Cardiac septum (tissue), 1 donor: ENCODE data around the gene FAM204A. TPM values are rescaled to one million over a fixed set of nuclear protein-coding genes. Genes with fewer than 3 reads are reported as not detected.

Experiments used
- DNase-seq: peaks from one replicate; pipeline ENCODE4 v3.0.0-alpha.2; 2020; ENCODE audit warnings: low spot score
- intact Hi-C: fragments of 100-400 bp; cut with DNase I; formaldehyde crosslinking; loops from one replicate; pipeline ENCODE4 v1.14.0; 2022
- long read RNA-seq: library from polyadenylated mRNA; unstranded; transcript quantifications from one replicate; pipeline ENCODE4 v2.0.0, GENCODE V29; 2021
- total RNA-seq: library from RNA; stranded (reverse); fragmentation: NEBNext Ultra II Directional; extraction: Animal tissue kit (Norgen Biotek cat#: 25700); gene quantifications from one replicate; pipeline ENCODE4 v1.2.1, GENCODE V29; 2021
- donor health status: DM: no; HTN: no; CAD: no.

FAM204A gene
- total RNA-seq: 62.7 TPM
- long read RNA-seq, full-length matches to known transcripts: 46 of 61 reads
- long read RNA-seq, partial matches to known transcripts: 5 of 61 reads
- long read RNA-seq, other reads (novel, unspliced or antisense): 10 of 61 reads

DNA sequence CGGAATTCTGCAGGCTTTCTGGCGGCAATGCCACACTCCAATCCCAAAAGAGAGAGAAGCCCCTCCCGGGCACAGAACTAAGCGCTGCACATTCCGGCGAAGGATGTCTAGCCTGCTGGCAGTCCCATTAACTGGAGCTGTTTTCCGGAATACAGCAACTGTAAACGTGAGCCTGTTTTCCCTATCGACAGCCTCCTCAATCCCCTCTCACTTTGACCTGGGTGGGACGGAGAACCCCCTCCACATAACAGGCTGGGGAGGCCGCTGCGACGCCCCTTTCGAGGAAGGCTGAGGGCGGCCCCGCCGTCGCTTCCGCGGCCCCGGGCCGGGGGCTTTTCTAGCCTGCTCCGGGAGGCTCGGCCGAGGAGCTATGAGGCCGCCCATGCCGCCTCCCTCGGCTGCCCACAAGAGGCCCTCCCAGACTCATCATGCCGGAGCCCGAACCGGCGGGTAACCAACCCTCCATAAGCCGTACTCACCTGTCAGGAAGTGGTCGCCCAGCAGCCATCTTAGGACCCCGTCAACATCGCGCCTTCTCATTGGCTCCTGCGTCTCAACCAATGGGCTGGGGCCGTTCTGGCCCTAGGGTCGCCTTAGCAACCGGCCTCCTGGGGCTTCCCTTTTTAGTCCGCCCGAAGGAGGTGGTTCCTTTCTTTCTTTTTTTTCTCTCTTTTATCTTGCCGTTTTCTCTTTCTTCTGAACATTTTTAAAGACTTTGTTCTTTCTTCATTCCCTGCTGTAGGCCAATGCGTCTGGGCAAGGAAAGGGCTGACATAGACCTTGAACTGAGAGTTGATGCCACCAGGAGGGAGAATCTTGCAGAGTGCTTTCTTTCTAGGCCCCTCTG is at the start of gene FAM204A:
TSS of gene FAM204A (minus strand) at position 534 of the 847 bp plus-strand sequence. CDS start 5,909 bp downstream, outside the sequence.
- DNase-seq: peak; percentile 95
- intact Hi-C loops: loop anchor here (10.0 kb wide), 1 partner anchor 413 kb away; the partner anchor contains the start of gene CACUL1

DNA sequence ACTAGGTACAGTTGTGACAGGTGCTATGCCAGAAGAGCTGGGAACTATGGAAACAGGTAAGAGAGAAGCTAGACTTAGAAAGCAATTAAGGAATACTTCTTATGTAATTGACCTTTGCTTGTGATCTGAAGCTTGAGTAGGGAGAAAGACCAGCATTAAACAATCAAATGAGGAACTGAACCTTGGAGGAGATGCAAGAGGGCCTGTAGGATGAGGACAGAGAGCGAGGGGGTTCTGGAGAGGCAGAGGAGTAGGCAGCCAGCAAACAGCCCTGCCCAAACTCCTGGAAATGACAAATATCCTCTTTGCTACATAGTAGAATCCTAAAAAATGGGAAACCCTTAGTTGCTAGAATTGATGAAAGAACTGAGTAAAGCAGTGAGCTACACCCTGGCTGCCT is 41.6 kb upstream of the FAM204A start:
- no peak for DNase-seq
- intact Hi-C loops: no loop called here

DNA sequence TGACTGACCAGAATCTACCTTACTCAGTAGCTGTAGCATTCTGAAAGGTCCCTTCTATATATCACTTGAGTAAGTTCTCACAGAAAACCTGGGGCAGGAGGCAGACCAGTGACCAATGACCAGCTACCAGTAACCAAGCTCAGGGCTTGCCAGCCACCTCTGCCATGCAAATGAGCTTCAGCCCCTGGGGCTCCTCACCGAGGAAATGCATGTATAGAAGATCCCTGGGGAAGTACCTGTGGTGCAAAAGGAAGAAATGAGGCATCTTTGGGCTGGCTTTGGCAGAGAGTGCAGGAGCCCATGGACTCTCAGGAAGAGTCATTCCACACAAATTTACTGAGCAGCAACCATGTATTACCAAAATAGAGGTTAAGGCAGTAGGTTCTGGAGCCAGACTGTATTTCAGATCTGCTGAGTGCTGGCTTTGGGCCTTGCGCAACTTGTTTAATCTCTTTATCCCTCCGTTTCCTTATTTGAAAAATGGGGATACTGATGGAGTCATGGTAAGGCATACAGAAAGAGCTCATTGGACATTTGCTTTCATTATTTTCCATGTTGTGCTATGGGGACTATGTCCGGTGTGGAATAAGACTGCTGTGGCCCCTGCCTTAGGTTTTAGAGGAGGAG is 41.1 kb upstream of the FAM204A start:
- intact Hi-C loops: no loop called here
- no peak for DNase-seq

DNA sequence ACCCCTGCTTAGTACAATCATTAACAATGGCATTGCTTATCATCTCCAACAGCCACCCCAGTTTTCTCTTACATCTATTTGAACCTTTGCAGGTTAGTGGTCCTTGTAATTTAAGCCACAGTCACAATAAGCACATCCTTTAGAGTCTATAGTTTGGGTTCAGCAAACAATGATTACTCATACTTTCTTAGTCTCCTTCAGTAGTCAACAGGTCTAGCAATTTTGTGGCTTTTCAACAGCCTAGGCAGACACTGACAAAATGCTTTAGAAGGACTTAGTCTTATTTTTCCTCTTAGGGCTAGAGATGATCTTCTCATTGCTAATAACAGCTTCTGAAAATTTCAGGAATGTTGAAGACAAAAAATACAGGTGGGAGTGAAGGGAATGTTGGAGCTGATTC is 32.3 kb upstream of the FAM204A start:
- no peak for DNase-seq
- intact Hi-C loops: no loop called here

DNA sequence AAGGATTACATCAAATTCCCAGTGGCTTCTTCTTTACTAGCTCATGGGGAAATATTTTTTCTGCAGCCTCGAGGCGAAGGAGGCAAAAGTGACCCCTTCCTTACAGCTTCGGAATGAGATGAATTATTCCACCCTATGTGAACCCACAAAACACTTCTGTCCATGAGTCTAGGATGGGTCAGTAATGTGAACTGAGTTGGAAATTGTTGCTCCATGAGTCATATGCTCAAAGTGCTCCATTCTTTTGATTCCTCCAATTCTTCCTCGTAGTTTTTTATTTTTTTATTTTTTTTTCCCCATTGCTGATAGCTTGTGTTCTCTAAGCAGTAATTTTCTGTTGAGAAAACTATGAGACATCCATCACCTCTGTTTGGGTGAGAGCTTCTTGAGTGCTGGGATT is 31.7 kb upstream of the FAM204A start:
- intact Hi-C loops: no loop called here
- no peak for DNase-seq

DNA sequence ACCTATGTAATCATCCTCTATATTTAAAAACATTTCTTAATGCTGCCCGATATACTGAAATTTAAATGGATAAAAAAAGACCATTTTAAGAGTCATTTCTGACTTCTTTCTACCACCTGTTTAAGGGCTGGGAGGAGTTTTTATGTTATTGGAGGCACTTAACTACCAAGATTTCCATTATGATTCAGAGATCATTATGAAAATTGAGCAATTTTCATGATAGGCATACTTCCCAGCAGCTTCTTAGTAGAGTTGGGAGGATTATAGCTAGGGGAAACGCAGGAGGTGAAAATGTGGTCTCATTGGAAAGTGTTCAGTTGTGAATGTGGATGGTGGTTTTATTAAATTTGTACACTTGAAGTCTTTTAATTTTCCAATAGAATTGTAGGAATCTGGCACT is 28.4 kb upstream of the FAM204A start:
- intact Hi-C loops: no loop called here
- DNase-seq: no peak

DNA sequence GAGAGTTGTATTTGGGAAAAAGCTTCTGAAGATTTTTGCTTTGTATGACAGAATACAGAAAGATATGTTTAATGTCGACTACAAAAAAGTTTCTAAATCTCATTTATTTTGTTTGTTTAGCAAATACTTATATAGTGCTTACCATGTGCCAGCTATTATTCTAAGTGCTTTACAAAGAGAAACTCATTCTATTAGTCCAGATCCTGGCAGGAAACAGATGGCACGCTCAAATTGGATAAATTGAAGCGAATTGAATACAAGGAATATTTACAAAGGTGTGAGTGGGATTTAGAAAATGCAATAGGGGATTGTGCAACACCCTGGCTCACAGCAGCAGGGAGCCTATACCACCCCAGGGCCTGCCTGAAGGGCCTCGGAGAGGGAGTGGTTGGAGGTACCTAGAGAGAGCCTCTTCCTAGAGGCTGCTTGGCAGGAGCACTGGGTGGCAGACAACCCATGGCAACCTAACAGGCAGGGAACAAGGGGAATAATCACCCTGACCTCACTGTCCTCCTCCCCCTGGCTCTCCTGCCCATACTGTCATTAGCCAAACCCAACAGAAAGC is 27.6 kb upstream of the FAM204A start:
- DNase-seq: no peak
- intact Hi-C loops: no loop called here

DNA sequence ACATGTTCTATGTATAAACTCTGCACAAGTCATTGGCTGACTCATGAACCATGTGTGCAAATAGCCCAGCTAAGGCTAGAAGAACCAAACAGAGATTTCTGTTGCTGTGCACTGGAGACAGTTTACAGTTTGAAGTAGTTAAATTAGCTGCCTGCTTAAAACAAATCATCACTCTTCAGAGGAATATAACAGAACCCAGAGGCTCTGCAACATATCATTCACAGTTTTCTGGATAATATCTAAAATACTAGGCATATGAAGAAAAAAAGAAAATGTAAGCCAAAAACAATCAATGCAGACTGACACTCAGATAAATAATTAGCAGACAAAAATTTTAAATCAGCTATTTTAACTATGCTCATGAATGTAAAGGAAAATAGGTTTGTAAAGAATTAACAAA is 23.6 kb upstream of the FAM204A start:
- intact Hi-C loops: no loop called here
- no peak for DNase-seq

DNA sequence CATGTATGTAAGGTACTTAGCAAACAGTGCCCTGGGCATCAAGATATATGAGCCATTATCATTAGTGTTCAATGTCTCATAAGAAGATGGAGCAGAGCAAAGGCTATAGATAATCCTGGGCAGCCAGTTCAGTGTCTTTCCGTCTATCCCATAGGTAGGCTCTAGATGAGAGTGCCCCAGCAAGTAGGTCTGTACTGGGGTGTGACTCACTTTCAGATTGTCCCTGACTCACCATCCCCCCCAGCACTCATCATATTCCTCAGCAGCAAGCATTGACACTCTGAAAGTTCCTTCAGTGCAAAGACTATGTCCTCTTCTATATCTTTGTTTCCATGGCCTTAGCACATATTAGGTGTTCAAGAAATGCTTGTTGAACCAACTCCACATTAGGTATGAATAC is 20.0 kb upstream of the FAM204A start:
- no peak for DNase-seq
- intact Hi-C loops: no loop called here

DNA sequence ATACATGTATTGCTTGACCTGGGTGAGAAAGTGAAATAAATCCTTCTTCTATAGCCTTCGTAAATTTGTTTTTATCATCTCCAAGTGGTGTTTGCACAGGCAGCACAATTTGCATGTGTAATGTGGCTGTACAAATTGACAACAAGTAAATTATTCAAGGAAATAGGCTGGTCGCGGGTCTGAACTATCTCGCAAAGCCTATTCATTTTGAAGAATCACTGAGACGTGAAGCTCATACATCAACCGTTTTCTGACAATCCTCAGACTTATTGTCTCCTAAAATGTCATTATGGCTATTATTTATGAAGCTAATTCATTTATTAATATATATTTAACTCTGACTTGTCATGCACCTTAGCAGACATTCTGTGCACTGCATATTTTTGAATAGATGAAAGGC is 16.2 kb upstream of the FAM204A start:
- no peak for DNase-seq

DNA sequence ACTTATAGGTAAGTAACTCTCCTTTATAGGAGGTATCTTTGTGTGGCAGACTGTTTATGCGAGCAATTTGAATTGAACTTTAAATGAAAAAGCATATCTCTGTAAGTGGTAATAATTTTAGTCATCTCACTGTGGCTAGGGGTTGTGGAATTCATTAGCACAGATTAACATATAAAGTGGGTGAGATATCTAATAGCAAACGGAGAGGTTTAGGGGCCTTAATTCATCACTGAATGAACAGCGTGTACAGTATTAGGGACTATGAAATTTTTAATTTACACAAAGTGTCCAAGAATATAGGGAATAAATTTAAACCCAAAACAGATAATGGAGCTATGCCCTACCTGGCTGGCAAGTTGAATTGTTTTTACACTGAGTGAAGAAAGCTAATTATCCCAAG is 15.7 kb upstream of the FAM204A start:
- intact Hi-C loops: no loop called here
- no peak for DNase-seq

More for the DNA sequence above, 16.2 kb upstream of the FAM204A start:
- intact Hi-C loops: no loop called here

DNA sequence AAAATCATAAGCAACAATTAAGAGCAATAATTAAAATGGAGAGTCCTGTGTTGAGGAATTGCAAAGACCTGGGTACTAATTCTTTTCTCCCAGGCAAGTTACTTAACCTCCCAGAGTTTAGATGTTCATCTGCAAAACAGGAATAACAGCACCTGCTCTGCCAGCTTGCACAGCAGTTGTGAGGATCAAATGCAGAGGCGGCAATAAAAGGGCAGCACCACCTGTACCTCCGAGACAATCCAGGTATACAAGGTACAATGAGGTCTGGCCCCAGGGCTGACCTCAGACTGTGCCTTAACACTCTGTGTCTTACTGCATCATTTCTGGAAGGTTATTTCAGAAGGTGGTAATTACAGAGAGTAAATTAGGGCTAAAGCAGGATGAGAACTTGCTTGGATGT is 14.5 kb upstream of the FAM204A start:
- intact Hi-C loops: no loop called here
- no peak for DNase-seq

DNA sequence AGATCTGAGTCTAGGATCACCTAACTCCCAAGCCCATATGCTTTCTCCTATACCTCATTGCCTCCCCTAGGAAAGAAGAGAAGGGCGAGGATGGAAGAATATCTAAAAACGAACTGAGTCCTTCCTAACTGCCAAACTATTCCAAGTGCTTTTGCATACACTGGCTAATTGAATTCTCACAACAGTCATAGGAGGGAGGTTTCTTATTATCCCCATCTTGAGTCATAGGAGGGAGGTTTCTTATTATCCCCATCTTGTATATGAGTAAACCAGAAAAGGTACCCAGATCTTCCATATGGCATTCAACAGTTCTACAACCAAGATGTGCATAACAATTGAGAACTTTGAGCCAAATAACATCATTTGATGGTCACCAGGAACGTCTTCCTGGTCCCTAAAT is 13.1 kb upstream of the FAM204A start:
- no peak for DNase-seq
- intact Hi-C loops: no loop called here

DNA sequence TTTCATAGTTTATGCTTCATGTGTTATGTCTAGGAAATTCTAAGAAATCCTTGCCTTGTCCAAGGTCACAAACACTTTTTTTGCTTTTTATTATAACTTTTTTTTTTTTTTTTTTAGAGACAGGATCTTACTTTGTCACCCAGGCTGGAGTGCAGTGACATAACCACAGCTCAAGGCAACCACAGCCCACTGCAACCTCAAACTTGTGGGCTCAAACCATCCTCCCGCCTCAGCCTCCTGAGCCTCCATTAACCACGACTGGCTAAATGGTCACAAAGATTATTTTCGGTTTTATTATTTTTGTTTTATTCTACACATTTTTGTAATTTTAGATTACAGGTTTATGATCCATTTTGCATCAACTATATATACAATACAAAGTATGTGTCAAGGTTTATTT is 7.1 kb upstream of the FAM204A start:
- DNase-seq: no peak
- intact Hi-C loops: loop anchor here (10.0 kb wide), 1 partner anchor 406 kb away; the partner anchor contains the start of gene CACUL1

DNA sequence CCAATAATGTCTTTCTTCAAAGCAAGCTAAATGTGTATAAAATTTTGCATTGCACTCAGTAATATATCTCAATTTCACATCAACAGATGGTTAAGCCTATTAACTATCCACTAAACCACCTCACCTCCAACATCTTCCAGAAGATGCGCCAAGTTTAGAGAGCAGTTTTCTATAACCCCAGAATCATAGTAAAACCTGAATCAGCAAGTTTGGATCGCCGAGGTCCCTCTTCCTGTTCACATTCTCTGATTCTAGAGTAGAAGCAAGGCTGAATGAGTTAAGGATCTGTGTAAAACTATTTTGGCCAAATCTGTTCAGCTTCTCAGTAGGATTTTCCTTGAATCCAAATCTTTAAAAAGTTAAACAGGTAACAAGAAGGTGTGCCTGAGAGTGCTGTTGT is 1.4 kb upstream of the FAM204A start:
- intact Hi-C loops: loop anchor here (10.0 kb wide), 1 partner anchor 411 kb away; the partner anchor contains the start of gene CACUL1

DNA sequence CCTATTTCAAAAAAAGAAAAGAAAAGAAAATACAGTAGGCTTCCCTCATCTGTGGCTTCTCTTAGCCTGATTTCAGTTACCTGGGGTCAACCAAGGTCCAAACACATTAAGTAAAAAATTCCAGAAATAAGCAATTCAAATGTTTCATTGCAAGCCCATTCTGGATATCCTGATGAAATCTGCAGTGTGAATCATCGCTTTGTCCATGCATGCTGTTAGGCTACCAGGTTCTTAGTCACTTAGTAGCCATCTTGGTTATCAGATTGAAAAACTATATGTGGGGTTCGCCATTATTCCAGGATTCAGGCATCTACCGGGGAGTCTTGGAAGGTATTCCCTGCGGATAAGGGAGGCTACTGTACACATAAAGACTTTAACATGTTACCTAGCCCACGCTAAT is 991 bp upstream of the FAM204A start:
- intact Hi-C loops: loop anchor here (10.0 kb wide), 1 partner anchor 412 kb away; the partner anchor contains the start of gene CACUL1
- DNase-seq: no peak

More for the DNA sequence above, 1.4 kb upstream of the FAM204A start:
- DNase-seq: no peak

DNA sequence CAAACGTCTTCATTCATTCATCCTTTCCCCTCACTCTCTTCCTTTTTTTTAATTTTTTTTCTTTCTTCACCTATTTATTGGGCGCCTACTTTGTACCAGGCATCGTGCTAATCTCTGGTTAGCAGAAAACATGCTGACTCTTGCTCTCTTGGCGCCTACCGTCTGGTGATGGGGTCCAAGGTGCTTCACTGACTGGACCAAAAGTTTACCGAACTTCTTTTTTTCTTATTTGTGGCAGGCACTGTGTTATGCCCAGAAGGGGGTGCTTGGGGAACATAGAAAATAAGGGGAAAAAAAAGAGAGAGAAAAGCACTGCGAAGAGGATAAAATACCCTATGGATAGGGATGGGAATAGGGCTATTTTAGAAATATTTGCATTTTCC is 505 bp upstream of the FAM204A start:
- no peak for DNase-seq
- intact Hi-C loops: loop anchor here (10.0 kb wide), 1 partner anchor 412 kb away; the partner anchor contains the start of gene CACUL1

DNA sequence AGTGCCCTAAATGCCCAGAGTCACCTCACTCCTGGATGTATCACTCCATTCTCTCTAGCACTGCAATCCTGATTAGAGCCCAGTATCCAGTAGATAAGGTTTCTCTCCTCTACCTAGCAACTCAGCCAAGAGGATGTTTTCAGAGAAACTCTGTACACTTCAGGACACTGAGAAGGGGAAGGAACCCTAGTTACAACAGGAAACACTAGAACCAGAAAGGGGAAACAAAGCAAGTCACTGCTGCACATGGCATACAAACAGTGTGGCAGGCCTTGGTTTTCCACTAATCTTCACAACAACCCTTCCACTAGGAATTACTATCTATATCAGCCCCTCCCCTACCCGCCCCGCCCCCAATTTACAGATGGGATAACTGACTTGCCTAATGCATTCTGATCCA is 1.6 kb downstream of the FAM204A start:
- no peak for DNase-seq
- intact Hi-C loops: loop anchor here (10.0 kb wide), 1 partner anchor 414 kb away; the partner anchor contains the start of gene CACUL1

DNA sequence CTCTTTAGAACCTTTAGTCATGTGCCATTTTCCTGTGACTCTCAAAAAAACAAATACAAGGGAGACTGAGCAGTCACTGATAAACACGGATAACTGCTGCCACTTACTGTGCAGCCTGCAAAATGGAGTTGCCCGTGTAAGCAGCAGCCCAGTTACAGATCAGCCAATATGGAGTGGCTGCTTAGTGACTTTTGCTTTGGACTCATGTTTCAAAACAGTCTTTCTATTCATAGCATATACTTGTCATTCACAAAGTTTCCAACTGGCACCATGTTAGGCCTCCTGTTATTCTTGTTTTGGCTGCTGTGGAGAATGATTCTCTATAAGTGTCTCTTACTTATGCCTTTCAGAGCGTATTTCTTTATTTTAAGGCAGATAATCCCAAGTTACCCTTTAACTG is 3.0 kb downstream of the FAM204A start:
- no peak for DNase-seq
- intact Hi-C loops: no loop called here

DNA sequence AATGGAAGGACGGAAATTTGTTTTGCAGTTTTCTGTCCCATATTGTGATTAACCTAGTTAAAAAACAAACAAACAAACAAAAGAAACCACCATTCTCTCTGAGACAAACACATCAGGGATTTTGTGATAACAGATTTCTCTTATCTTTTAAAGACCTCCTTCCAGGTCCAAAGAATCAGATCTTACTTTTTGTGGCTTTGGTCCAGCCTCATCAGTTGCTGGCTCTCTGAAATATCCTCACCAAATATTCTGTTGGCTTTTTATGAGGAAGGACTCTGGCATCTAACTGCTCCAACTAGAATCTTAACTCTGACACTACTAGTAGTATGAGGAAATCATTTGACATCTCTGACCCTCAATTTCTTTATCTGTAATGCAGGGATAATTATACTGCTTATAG is 4.8 kb downstream of the FAM204A start:
- intact Hi-C loops: no loop called here
- DNase-seq: no peak
